Stimulated activated CD4-positive, alpha-beta T cell treated with anti-CD3 and anti-CD28 coated beads, TNF-alpha, amount 100 ng/mL, for 48 hours (primary cell): ENCODE data around the gene LRP1.

Experiments used
- DNase-seq, 3 donors: peaks; one replicate each; pipeline ENCODE4 v3.0.0-alpha.2; 2020; ENCODE audit warnings: low read depth in 3 of 3

The LRP1 gene

DNA sequence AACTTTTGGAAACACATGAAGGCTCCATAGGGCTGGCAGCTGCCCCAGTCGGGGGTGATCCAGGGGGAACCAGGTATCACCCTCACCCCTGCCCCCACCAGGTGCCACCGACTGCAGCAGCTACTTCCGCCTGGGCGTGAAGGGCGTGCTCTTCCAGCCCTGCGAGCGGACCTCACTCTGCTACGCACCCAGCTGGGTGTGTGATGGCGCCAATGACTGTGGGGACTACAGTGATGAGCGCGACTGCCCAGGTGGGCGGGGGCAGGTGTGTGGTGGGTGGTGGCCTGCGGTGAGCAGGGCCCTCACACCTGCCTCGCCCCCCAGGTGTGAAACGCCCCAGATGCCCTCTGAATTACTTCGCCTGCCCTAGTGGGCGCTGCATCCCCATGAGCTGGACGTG, 66.0 kb downstream of the LRP1 start:
- DNase-seq = no peak

DNA sequence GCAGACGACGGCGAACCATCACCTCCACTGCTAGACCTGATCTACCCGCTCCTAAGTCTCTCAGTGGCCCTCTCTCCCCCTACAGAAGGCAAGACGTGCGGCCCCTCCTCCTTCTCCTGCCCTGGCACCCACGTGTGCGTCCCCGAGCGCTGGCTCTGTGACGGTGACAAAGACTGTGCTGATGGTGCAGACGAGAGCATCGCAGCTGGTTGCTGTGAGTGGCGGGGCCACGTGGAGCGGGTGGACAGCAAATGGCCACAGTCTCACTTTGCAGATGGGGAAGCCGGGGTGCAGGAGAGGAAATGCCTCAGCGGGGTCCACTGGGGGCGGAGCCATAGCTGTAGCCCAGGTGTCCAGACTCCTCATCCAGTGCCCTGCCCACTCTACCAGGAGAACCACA, 66.9 kb downstream of the LRP1 start:
- DNase-seq = no peak

DNA sequence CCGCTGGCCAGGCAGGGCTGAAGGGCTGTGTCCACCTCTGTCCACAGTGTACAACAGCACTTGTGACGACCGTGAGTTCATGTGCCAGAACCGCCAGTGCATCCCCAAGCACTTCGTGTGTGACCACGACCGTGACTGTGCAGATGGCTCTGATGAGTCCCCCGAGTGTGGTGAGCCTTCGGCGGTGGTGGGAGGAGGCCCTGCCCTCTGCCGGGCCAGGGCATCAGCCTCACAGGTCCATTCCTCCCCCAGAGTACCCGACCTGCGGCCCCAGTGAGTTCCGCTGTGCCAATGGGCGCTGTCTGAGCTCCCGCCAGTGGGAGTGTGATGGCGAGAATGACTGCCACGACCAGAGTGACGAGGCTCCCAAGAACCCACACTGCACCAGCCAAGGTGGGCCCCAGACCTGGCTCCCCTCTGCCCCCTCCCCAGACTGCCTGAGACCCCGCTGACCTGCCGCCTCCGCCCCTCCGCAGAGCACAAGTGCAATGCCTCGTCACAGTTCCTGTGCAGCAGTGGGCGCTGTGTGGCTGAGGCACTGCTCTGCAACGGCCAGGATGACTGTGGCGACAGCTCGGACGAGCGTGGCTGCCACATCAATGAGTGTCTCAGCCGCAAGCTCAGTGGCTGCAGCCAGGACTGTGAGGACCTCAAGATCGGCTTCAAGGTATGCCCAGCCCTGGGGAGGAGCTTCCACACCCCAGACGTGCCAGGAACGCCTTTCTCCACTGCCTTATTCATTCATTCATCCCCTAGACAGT, 67.5 kb downstream of the LRP1 start:
- DNase-seq = no peak

DNA sequence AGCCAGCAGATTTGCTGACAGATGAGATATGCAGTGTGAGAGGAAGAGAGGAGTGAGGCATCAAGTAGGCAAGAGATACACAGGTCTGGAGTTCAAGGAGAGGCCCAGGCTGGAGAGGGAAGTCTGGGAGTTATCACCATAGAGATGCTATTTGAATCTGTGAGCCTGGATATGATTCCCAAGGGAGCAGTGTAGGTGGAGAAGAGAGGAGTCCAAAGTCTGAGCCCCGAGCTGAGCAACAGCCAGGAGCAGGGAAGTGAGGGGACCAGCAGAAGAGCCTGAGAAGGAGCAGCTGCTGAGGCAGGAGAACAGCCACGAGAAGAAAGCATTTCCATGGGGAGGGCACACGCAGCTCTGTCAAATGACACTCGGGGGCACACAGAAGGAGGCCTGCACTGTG, 68.2 kb downstream of the LRP1 start:
- no peak for DNase-seq

DNA sequence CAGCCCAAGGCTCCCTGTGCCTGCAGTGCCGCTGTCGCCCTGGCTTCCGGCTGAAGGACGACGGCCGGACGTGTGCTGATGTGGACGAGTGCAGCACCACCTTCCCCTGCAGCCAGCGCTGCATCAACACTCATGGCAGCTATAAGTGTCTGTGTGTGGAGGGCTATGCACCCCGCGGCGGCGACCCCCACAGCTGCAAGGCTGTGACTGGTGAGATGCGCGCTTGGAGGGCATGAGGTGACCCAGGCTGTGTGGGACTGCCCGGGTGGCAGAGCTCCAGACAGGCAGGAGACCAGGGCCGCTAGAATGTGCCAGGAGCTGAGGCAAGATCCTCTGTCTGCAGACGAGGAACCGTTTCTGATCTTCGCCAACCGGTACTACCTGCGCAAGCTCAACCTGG, 68.7 kb downstream of the LRP1 start:
- no peak for DNase-seq

DNA sequence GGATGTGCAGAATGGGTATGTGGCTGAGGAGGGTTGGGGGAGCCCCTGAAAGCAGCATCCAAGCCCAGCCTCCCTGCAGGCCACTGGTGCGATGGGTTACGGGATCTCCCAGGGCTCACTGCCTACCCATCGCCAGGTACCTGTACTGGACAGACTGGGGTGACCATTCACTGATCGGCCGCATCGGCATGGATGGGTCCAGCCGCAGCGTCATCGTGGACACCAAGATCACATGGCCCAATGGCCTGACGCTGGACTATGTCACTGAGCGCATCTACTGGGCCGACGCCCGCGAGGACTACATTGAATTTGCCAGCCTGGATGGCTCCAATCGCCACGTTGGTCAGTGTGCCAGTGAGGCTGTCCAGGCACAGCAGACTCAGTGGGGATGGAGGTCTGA, 70.0 kb downstream of the LRP1 start:
- DNase-seq = no peak

DNA sequence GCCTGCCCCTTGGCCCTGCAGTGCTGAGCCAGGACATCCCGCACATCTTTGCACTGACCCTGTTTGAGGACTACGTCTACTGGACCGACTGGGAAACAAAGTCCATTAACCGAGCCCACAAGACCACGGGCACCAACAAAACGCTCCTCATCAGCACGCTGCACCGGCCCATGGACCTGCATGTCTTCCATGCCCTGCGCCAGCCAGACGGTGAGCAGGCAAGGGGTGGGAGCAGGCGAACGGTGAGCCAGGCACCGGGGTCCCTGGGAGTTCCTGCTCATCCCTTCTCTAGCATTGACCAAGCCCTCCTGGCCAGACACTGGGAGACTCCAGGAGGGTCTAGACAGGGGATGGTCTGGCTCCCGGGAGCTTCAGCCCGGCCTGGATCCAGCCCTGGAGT, 70.9 kb downstream of the LRP1 start:
- DNase-seq = no peak

DNA sequence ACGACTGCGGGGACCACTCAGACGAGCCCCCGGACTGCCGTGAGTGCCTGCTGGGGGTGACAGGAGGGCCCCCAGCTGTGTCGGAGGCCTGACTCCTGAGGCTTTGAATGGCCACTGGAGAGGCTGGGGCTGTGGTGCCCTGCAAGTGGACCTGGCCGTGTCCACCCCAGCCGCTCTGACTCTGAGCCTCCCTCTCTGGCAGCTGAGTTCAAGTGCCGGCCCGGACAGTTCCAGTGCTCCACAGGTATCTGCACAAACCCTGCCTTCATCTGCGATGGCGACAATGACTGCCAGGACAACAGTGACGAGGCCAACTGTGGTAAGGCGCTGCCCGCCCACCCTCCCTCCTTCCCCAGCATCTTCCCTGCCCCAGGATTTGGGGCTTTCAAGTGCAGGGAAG, 72.2 kb downstream of the LRP1 start:
- no peak for DNase-seq

DNA sequence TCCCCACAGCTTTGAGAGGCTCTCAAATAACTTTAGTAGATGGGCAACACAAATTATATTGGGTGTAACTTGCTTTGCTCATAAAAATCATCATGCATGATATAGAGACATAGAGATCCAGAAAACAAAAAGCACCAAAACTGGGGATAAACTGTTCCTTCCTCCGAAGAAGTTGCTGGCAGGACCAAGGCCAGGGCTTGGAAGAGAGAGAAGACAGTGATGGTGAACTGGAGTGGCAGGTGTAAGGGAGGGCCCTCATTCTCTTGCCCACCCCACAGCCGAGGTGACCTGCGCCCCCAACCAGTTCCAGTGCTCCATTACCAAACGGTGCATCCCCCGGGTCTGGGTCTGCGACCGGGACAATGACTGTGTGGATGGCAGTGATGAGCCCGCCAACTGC, 72.9 kb downstream of the LRP1 start:
- DNase-seq = no peak

DNA sequence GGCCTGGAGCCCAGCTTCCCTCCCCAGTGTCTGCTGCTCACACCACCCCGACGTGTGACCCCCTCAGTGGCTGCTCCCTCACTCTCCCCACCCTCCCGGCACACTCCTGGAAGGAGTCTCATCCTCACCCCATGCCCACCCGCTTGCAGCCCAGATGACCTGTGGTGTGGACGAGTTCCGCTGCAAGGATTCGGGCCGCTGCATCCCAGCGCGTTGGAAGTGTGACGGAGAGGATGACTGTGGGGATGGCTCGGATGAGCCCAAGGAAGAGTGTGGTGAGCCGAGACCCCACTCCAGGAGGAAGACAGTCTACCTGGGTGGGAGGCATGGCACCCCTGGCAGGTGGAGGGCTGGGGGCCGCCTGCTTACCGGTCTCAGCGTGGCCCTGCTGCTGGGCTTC, 73.3 kb downstream of the LRP1 start:
- DNase-seq = no peak

DNA sequence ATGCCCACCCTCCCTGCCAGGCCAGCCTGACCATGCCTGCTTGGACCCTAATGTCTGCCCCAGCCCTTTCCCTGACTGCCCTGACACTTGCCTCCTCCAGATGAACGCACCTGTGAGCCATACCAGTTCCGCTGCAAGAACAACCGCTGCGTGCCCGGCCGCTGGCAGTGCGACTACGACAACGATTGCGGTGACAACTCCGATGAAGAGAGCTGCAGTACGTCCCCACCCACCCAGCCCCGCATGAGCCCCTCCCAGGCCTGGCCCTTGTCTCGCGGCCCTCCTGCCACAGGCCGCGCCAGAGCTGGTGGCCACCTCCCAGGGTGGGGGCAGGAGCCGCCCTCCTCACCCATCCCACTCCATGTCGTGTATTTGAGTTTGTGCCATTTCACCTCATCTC, 74.0 kb downstream of the LRP1 start:
- no peak for DNase-seq

DNA sequence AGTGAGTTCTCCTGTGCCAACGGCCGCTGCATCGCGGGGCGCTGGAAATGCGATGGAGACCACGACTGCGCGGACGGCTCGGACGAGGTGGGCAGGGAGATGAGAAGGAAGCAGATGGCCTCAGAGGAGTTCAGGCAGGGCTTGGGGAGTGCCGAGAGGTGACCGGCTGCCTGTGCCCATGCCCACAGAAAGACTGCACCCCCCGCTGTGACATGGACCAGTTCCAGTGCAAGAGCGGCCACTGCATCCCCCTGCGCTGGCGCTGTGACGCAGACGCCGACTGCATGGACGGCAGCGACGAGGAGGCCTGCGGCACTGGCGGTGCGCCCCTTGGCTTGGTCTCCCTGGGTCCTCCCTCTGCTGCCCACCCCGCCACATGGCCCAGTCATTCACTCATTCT, 74.9 kb downstream of the LRP1 start:
- no peak for DNase-seq

DNA sequence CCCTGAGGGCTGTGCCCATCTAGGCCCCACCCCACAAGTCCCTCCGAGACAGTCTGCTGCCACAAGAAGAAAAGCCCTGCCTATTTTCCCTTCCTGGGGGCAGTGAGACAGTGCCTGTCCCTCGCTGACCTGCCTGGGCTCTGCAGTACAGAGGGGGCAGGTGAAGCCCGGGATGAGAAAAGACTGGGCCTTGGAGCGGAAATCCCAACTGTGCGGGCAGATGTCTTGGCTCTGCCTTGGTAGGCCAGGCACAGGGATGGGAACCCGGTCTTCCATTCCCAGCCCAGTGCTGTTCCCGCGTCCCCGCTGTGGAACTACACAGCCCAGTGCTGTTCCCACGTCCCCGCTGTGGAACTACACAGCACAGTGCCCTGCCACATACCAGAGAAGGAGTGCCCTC, 75.5 kb downstream of the LRP1 start:
- DNase-seq = no peak

DNA sequence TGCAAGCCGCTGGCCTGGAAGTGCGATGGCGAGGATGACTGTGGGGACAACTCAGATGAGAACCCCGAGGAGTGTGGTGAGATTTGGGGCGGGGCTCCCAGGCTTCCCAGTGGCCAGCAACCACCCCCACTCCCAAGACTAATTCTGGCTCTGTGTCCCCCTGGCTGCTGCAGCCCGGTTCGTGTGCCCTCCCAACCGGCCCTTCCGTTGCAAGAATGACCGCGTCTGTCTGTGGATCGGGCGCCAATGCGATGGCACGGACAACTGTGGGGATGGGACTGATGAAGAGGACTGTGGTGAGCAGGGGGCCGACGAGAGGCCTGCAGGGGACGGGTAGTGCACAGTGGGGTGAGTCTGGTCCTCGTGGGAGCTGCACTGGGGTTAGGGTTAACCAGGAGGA, 76.2 kb downstream of the LRP1 start:
- no peak for DNase-seq

DNA sequence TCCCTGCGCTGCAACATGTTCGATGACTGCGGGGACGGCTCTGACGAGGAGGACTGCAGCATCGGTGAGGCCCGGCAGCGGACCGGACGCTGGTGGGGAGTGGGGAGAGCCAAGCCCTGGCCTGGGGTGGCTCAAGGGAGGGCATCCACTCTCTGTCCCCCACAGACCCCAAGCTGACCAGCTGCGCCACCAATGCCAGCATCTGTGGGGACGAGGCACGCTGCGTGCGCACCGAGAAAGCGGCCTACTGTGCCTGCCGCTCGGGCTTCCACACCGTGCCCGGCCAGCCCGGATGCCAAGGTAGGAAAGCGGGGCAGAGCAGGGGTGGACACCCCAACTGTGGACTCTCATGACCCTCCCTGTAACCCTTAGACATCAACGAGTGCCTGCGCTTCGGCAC, 76.9 kb downstream of the LRP1 start:
- DNase-seq = no peak

DNA sequence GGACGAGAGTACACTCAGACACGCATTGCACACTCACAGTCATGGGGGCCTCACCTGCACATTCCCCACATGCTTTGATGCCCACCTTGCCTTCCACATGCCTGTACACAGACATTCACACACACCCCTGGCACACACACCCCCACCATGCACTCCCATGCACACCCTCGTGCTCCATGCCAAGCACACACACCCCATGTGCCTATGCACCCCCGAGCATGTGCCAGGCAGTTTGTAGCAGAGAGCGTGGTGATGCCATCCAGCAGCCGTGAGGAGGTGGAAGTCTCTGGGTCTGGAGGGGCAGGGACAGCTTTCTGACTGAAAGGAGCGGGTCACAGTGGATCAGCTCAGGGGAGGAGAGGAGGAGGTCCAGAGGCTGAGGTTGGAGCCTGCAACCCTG, 77.6 kb downstream of the LRP1 start:
- no peak for DNase-seq

DNA sequence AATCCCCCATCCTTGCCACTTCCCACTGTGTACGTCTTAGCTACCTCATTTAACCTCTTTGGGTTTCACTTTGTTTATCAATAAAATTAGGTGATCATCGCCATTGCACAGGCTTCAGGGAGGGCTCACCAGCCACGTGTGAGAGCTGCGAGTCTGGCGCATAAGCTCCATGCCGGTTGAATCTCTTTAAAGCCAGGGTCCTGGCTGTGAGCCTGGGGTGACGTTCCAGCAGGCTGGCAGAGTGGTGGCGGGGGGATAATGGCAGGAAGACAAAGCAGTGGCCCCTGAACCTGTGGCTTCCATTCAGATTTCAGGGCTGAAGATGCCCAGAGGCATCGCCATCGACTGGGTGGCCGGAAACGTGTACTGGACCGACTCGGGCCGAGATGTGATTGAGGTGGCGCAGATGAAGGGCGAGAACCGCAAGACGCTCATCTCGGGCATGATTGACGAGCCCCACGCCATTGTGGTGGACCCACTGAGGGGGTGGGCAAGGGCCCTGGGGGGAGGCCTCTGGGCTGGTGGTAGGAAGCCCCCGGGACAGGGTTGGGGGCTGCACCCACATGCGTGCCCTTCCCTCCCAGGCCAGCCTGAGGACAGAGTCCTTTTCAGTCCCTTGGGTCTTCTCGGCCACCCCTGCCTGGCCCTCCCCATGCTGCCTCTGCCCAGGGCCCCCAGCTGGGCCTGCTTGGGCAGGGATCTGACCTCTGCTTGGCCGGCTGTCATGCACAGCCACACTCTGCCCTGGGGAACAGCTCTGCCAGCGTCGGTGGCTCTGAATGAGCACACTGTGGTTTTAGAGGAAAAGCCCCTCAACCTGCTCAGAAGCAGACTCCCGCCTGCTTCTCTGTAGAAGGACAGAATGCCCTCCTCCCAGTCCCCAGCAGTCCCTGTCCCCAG, 79.7 kb downstream of the LRP1 start:
- DNase-seq = no peak

DNA sequence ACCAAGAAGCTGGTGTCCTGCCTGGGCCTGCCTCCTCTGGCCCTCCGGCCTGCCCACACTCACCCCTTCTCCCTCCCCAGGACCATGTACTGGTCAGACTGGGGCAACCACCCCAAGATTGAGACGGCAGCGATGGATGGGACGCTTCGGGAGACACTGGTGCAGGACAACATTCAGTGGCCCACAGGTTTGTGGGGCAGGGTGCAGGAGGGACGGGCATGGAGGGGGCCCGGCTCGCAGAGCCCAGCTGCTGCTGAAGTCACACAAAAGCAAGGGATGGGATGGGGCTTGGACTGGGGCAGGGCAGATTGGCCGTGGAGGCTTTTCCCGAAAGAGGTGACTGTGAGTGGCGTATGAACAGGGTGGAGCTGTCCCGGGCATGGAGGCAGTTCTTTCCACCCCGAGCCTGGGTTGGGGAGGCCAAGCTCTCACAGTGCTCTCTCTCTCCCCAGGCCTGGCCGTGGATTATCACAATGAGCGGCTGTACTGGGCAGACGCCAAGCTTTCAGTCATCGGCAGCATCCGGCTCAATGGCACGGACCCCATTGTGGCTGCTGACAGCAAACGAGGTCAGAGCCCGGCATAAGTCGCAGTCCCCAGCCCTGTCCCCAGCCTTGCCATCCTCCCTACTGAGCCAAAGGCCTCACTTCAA, 80.5 kb downstream of the LRP1 start:
- no peak for DNase-seq

DNA sequence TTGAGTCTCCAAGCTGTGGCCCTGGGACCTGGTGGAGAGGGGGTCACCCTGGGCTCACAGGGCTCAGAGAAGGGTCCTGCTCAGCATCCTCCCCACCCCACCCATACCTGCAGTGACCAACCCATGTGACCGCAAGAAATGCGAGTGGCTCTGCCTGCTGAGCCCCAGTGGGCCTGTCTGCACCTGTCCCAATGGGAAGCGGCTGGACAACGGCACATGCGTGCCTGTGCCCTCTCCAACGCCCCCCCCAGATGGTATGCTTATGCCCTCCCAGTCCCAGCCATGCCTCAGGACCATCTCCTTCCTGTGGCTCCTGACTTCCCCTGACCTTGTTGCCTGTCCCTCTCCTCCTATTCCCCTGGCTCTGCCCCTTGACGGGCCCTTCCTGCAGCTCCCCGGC, 81.6 kb downstream of the LRP1 start:
- DNase-seq = no peak

DNA sequence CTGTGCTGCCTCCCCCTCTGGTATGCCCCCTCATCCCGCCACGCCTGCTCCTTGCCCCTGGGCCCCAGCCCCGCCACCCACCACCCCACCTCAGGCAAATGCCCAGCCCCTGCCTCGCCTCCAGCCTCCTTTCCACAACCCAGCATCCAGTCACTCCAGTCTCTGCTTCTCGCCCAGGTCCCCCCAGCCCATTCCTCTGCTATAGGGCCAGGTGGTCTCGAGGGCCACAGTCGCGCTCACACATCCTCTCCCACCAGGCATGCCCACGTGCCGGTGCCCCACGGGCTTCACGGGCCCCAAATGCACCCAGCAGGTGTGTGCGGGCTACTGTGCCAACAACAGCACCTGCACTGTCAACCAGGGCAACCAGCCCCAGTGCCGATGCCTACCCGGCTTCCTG, 82.2 kb downstream of the LRP1 start:
- DNase-seq = no peak

DNA sequence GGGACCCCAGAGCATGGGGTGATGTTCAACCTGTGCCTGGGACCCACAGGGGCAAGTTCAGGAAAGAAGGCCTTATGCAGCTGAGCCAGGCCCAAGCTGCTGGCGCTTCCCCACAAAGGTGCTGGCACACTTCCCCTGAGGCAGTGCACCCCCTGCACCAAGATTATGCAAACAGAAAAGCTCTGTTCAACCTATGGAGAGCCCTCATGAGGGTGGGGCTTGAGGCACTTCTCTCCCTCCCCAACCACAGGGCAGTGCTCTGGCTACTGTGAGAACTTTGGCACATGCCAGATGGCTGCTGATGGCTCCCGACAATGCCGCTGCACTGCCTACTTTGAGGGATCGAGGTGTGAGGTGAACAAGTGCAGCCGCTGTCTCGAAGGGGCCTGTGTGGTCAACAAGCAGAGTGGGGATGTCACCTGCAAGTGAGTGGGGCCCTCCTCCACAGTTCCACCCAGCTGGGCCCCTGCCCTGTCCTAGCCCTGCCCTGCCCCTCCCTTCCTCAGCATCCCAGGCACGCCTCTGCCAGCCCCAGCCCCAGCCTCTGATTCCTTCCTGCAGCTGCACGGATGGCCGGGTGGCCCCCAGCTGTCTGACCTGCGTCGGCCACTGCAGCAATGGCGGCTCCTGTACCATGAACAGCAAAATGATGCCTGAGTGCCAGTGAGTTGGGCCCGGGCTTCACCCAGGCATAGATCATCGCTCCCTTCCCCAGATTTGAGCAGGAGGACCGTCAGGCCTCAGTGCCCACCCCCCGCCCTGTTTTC, 82.8 kb downstream of the LRP1 start:
- DNase-seq = no peak
